GM12878 (cell line): Measurements from ENCODE around the gene CSTPP1. TPM values are rescaled to one million over a fixed set of nuclear protein-coding genes. Genes with fewer than 3 reads are reported as not detected.

Source experiments
- ATAC-seq: fragments of 200-7000 bp; cut with Tn5 transposase; 3 replicates; pipeline ENCODE4 v1.9.1; 2020; ENCODE audit warnings: mild to moderate bottlenecking, moderate library complexity
- BruUV-seq: library from RNA; stranded (reverse); fragments of 400-500 nt; replicated peaks from 2 replicates; lab custom pipeline; 2021; lab: Mats Ljungman, UMichigan
- CTCF ChIA-PET: fragments of 300-600 bp; sonication (Branson Sonifier 250); formaldehyde crosslinking; extraction: SDS; loops from one replicate; lab custom pipeline; 2021; ENCODE audit warnings: inconsistent platforms; lab: Yijun Ruan, JAX
- POLR2A ChIA-PET: fragments of 350-600 bp; formaldehyde crosslinking; extraction: SDS; loops from one replicate; lab custom pipeline; 2021; ENCODE audit warnings: inconsistent platforms; lab: Charles Lee
- RAD21 ChIA-PET: fragments of 300-600 bp; sonication (Branson Sonifier 250); formaldehyde crosslinking; loops from one replicate; lab custom pipeline; 2023; ENCODE audit warnings: antibody characterized with exemption; ENCODE audit not compliant: unreplicated experiment; lab: Charles Lee
- SMC1A ChIA-PET: fragments of 300-600 bp; sonication (Branson Sonifier 250); formaldehyde crosslinking; loops from one replicate; lab custom pipeline; 2023; ENCODE audit not compliant: unreplicated experiment, uncharacterized antibody; lab: Charles Lee
- DNase-seq: peaks from one replicate; pipeline ENCODE4 v3.0.0-alpha.2; 2011; ENCODE audit warnings: low read depth, low spot score
- FAIRE-seq: peaks from 3 replicates; lab custom pipeline; 2011; peaks lifted over from hg19 to GRCh38; lab: Jason Lieb, UNC
- H2AFZ ChIP-seq: 2 replicates; pipeline ENCODE4 v1.6.0; 2011; ENCODE audit warnings: low read depth, low read length, control low read depth; ENCODE audit not compliant: control insufficient read depth
- H3K27ac ChIP-seq: 2 replicates; pipeline ENCODE4 v1.5.1; 2011; ENCODE audit warnings: control low read depth; ENCODE audit not compliant: control insufficient read depth, insufficient read depth
- H3K27me3 ChIP-seq, 2 experiments: replicated peaks in 1 of 2; 2 replicates each; pipeline versions ENCODE4 v1.6.0 to v1.6.1; 2011; ENCODE audit warnings: low read length in 1 of 2; ENCODE audit not compliant: control insufficient read depth in 2 of 2, insufficient read depth in 2 of 2
- H3K36me3 ChIP-seq, 2 experiments: 2 replicates each; pipeline ENCODE4 v1.5.1; 2011; ENCODE audit warnings: low read length in 1 of 2; ENCODE audit not compliant: control insufficient read depth in 2 of 2, insufficient read depth in 2 of 2
- H3K4me1 ChIP-seq: 2 replicates; pipeline ENCODE4 v1.6.1; 2011; ENCODE audit warnings: mild to moderate bottlenecking, low read length, moderate library complexity, mixed read lengths; ENCODE audit not compliant: control insufficient read depth, insufficient read depth
- H3K4me2 ChIP-seq: 2 replicates; pipeline ENCODE4 v1.6.0; 2011; ENCODE audit warnings: control low read depth; ENCODE audit not compliant: control insufficient read depth, insufficient read depth
- H3K4me3 ChIP-seq: fragments of 200-600 bp; sonication (generic); 2 replicates; pipeline ENCODE4 v1.5.1; 2016
- H3K79me2 ChIP-seq: 2 replicates; pipeline ENCODE4 v1.6.0; 2011; ENCODE audit warnings: low read length; ENCODE audit not compliant: control insufficient read depth, insufficient read depth
- H3K9ac ChIP-seq: 2 replicates; pipeline ENCODE4 v1.8.0; 2011; ENCODE audit warnings: low read length, control low read depth, mixed read lengths; ENCODE audit not compliant: control insufficient read depth, insufficient read depth
- H3K9me3 ChIP-seq: replicated peaks from 3 replicates; pipeline ENCODE4 v1.5.1; 2011; ENCODE audit warnings: mild to moderate bottlenecking, low read length; ENCODE audit not compliant: control insufficient read depth, insufficient read depth
- H4K20me1 ChIP-seq: 2 replicates; pipeline ENCODE4 v1.6.0; 2011; ENCODE audit not compliant: control insufficient read depth, insufficient read depth
- BACH1 ChIP-seq: fragments of 450-650 bp; IDR thresholded peaks from 2 replicates; pipeline ENCODE4 v1.6.1; 2017; ENCODE audit warnings: mild to moderate bottlenecking, borderline replicate concordance
- CBX5 ChIP-seq: sonication (generic); IDR thresholded peaks from 2 replicates; pipeline ENCODE4 v1.6.1; 2016; ENCODE audit warnings: low read depth, moderate library complexity, mild to moderate bottlenecking, inconsistent platforms
- E2F4 ChIP-seq: IDR thresholded peaks from 2 replicates; pipeline ENCODE4 v1.6.1; 2012; ENCODE audit warnings: low read depth, low read length, improper control_type of control experiment
- FOXM1 ChIP-seq: IDR thresholded peaks from 2 replicates; pipeline ENCODE4 v1.6.1; 2012; ENCODE audit warnings: low read depth, mild to moderate bottlenecking, inconsistent platforms, low read length, moderate library complexity
- GABPA ChIP-seq: IDR thresholded peaks from 2 replicates; pipeline ENCODE4 v1.6.1; 2014; ENCODE audit warnings: antibody characterized with exemption, low read depth, mild to moderate bottlenecking, inconsistent platforms
- RB1 ChIP-seq: fragments of 450-650 bp; formaldehyde crosslinking; IDR thresholded peaks from 2 replicates; pipeline ENCODE4 v1.6.1; 2017; ENCODE audit warnings: mild to moderate bottlenecking, borderline replicate concordance
- RUNX3 ChIP-seq: IDR thresholded peaks from 2 replicates; pipeline ENCODE4 v1.6.1; 2012; ENCODE audit warnings: low read length, inconsistent platforms
- SUPT20H ChIP-seq: IDR thresholded peaks from 2 replicates; pipeline ENCODE4 v1.6.1; 2011; ENCODE audit warnings: low read depth, mild to moderate bottlenecking, low read length, moderate library complexity, borderline replicate concordance; ENCODE audit not compliant: control insufficient read depth
- USF1 ChIP-seq: IDR thresholded peaks from 2 replicates; pipeline ENCODE4 v1.6.1; 2011; ENCODE audit warnings: borderline replicate concordance, low read depth, mild to moderate bottlenecking, moderate library complexity, mixed read lengths, low read length; ENCODE audit not compliant: insufficient read depth; ENCODE audit errors: extremely low read length
- ZNF207 ChIP-seq: fragments of 450-650 bp; IDR thresholded peaks from 2 replicates; pipeline ENCODE4 v1.6.1; 2014; ENCODE audit warnings: antibody characterized with exemption, mild to moderate bottlenecking, borderline replicate concordance
- ZZZ3 ChIP-seq: IDR thresholded peaks from 2 replicates; pipeline ENCODE4 v1.6.1; 2011; ENCODE audit warnings: low read depth; ENCODE audit not compliant: control insufficient read depth, insufficient read length
- whole genome bisulfite sequencing: methylation state at CpG from one replicate; pipeline ENCODE4 v1.1.6; 2016; ENCODE audit warnings: low lambda C conversion rate; ENCODE audit not compliant: insufficient replicate concordance, insufficient coverage; ENCODE audit errors: missing lambda C conversion rate; 5-methylcytosine and 5-hydroxymethylcytosine counted together
- in situ Hi-C: fragments of 300-500 bp; cut with MboI; formaldehyde crosslinking; loops from 9 replicates; pipeline ENCODE4 v1.14.3; 2018; ENCODE audit warnings: mixed read lengths
- intact Hi-C: fragments of 100-400 bp; cut with micrococcal nuclease; formaldehyde crosslinking; loops from one replicate; pipeline ENCODE4 v1.14.2; 2022; ENCODE audit not compliant: unreplicated experiment
- polyA plus RNA-seq, 11 experiments: library from polyadenylated mRNA; depleted of rRNA in 4 of 11; unstranded in 6 of 11; stranded (reverse) in 5 of 11; fragments of >200 nt; fragmentation: Nextera tagmentation in 4 of 11; fragmentation: Illumina TruSeq in 1 of 11; extraction: Ambion mirVana in 4 of 11; extraction: Trizol in 1 of 11; gene quantifications; 1 replicate in 1 of 11; 2 replicates in 10 of 11; pipeline versions ENCODE4 v1.2.1 to v1.2.3, GENCODE V29; 2011 to 2016; ENCODE audit warnings: inconsistent platforms in 2 of 11, missing spikeins in 2 of 11, low read depth in 1 of 11
- total RNA-seq, 4 experiments: library from RNA; depleted of rRNA in 3 of 4; stranded (reverse); fragments of >200 nt in 3 of 4; fragmentation: Illumina TruSeq in 1 of 4; extraction: Trizol in 1 of 4; gene quantifications; 2 replicates each; pipeline versions ENCODE4 v1.2.1 to v1.2.3, GENCODE V29; 2013 to 2021

Gene CSTPP1
- total and polyA plus RNA-seq, 10 of the 15 experiments (the other 5 are each of a cell fraction or from before 2014, with no cell fraction given): 7.1 to 23.4 (median 17.5) TPM

- Histone ChIP-seq H3K9ac (no peak overlapping the region), H3K9me3 (no peaks in the 10 kb centered on the region), H3K79me2 (no peaks in the 10 kb centered on the region), H3K27me3 (no peaks in the 10 kb centered on the region), H3K27ac (no peak overlapping the region), H3K4me2 (no peak overlapping the region), H3K4me1 (peaks cover 31% of the 10 kb centered on the region), H3K4me3 (no peak overlapping the region), H3K36me3 (no peaks in the 10 kb centered on the region), H4K20me1 (no peaks in the 10 kb centered on the region), H2AFZ (no peak overlapping the region)
- 91% methylated on average over 2 of the region's 2 CpGs for WGBS
- TF ChIP-seq BACH1 (no peak), RUNX3 (0 out of 2 replicates have a peak, but pooled peaks have one; percentile 9), FOXM1 (no peak)
- ChIA-PET POLR2A (interaction anchor here (0.5 to 1.5 kb wide), 2 partner anchors 19 to 76 kb away, joined by 5 read pairs; no protein-coding TSS in a partner anchor), RAD21 (interaction anchor here (1.6 kb wide), 1 partner anchor 25 kb away, joined by 4 read pairs; no protein-coding TSS in a partner anchor), SMC1A (interaction anchor here (0.6 to 3.0 kb wide), 8 partner anchors 13 to 153 kb away, joined by 3 to 7 read pairs (median 4); no protein-coding TSS in a partner anchor), CTCF (interaction anchor here (0.9 to 3.5 kb wide), 2 partner anchors 20 to 154 kb away, joined by 3 to 11 read pairs; no protein-coding TSS in a partner anchor)
- BruUV-seq: no TSS peak
- DNase-seq (no peak), ATAC-seq (no peak), FAIRE-seq (no peak)
- intact Hi-C loops: no loop called here
- in situ Hi-C loops: no loop called here
Measured at GRCh38 chr11:47000033-47000432, 63.5 kb downstream of the CSTPP1 start.

GRCh38 chr11:47001781-47002181 is 65.2 kb downstream of the CSTPP1 start:
- H3K27me3 ChIP-seq: no peaks in the 10 kb centered on the region
- FAIRE-seq: no peak
- H3K9me3 ChIP-seq: no peaks in the 10 kb centered on the region
- no peak for ATAC-seq
- no peak overlapping the region for H3K9ac ChIP-seq
- H3K4me3 ChIP-seq: no peak overlapping the region
- no peaks in the 10 kb centered on the region for H3K36me3 ChIP-seq
- ChIA-PET CTCF (interaction anchor here (0.8 kb wide), 1 partner anchor 151 kb away, joined by 3 read pairs; no protein-coding TSS in a partner anchor), POLR2A (interaction anchor here (0.5 to 0.6 kb wide), 4 partner anchors 17 to 365 kb away, joined by 3 to 10 read pairs (median 5); no protein-coding TSS in a partner anchor), SMC1A (interaction anchor here (0.8 to 3.0 kb wide), 6 partner anchors 10 to 21 kb away, joined by 3 to 7 read pairs (median 5); no protein-coding TSS in a partner anchor), RAD21 (interaction anchor here (0.9 to 1.2 kb wide), 3 partner anchors 21 to 151 kb away, joined by 3 to 4 read pairs (median 3); no protein-coding TSS in a partner anchor)
- intact Hi-C loops: no loop called here
- WGBS: 98% methylated on average over 3 of the region's 3 CpGs
- BruUV-seq: no TSS peak
- H3K27ac ChIP-seq: no peak overlapping the region
- no peak overlapping the region for H3K4me2 ChIP-seq
- DNase-seq: no peak
- TF ChIP-seq RB1 (no peak), SUPT20H (no peak), CBX5 (no peak), ZZZ3 (no peak), ZNF207 (no peak), E2F4 (0 out of 2 replicates have a peak, but pooled peaks have one; percentile 8), GABPA (no peak), USF1 (no peak)
- H2AFZ ChIP-seq: no peak overlapping the region
- no peaks in the 10 kb centered on the region for H3K79me2 ChIP-seq
- H3K4me1 ChIP-seq: peaks cover 32% of the 10 kb centered on the region
- in situ Hi-C loops: no loop called here
- H4K20me1 ChIP-seq: no peaks in the 10 kb centered on the region
